Neural progenitor cell (in vitro differentiated cells): ENCODE results near the gene PRR22. TPM values are rescaled to one million over a fixed set of nuclear protein-coding genes. Genes with fewer than 3 reads are reported as not detected.

ENCODE experiments used
- DNase-seq: peaks from one replicate; pipeline ENCODE4 v3.0.0-alpha.2; 2016; ENCODE audit warnings: low spot score
- H2AFZ ChIP-seq: fragments of 200-600 bp; sonication (generic); replicated peaks from 2 replicates; pipeline ENCODE4 v1.6.1; 2016; ENCODE audit warnings: antibody characterized with exemption
- H3F3A ChIP-seq: fragments of 200-600 bp; sonication (generic); 2 replicates; pipeline ENCODE4 v1.6.1; 2016; ENCODE audit warnings: antibody characterized with exemption, low read depth
- H3K27ac ChIP-seq: fragments of 200-600 bp; sonication (generic); 2 replicates; pipeline ENCODE4 v1.5.1; 2016; ENCODE audit warnings: mild to moderate bottlenecking
- H3K27me3 ChIP-seq: fragments of 200-600 bp; sonication (generic); 2 replicates; pipeline ENCODE4 v1.6.1; 2016; ENCODE audit warnings: mild to moderate bottlenecking, moderate library complexity
- H3K36me3 ChIP-seq: fragments of 200-600 bp; sonication (generic); 2 replicates; pipeline ENCODE4 v1.5.1; 2016
- H3K4me1 ChIP-seq: fragments of 200-600 bp; sonication (generic); 2 replicates; pipeline ENCODE4 v1.6.1; 2016; ENCODE audit warnings: mixed run types
- H3K4me2 ChIP-seq: fragments of 200-600 bp; sonication (generic); 2 replicates; pipeline ENCODE4 v1.6.1; 2016
- H3K4me3 ChIP-seq: fragments of 200-600 bp; sonication (generic); 2 replicates; pipeline ENCODE4 v1.5.1; 2016
- H3K79me2 ChIP-seq: fragments of 200-600 bp; sonication (generic); 2 replicates; pipeline ENCODE4 v1.6.1; 2016; ENCODE audit warnings: low read depth
- H3K9ac ChIP-seq: fragments of 200-600 bp; sonication (generic); 2 replicates; pipeline ENCODE4 v1.6.1; 2016
- H3K9me3 ChIP-seq: fragments of 200-600 bp; sonication (generic); 2 replicates; pipeline ENCODE4 v1.5.1; 2016; ENCODE audit warnings: low read depth
- H4K20me1 ChIP-seq: fragments of 200-600 bp; sonication (generic); 2 replicates; pipeline ENCODE4 v1.6.1; 2016; ENCODE audit warnings: low read depth
- H3K27ac Mint-ChIP-seq: 3 replicates; pipeline ENCODE4 v1.8.0; 2021; ENCODE audit warnings: mixed read lengths
- H3K27me3 Mint-ChIP-seq: 2 replicates; pipeline ENCODE4 v1.8.0; 2022; ENCODE audit warnings: low read depth, mild to moderate bottlenecking, inconsistent platforms, moderate library complexity, mixed read lengths; ENCODE audit not compliant: insufficient read depth
- H3K36me3 Mint-ChIP-seq: 3 replicates; pipeline ENCODE4 v1.8.0; 2021; ENCODE audit warnings: mixed read lengths
- H3K4me1 Mint-ChIP-seq: 3 replicates; pipeline ENCODE4 v1.8.0; 2021; ENCODE audit warnings: mixed read lengths
- H3K4me3 Mint-ChIP-seq: 3 replicates; pipeline ENCODE4 v1.8.0; 2021; ENCODE audit warnings: mild to moderate bottlenecking, moderate library complexity, mixed read lengths
- H3K9me3 Mint-ChIP-seq: 3 replicates; pipeline ENCODE4 v1.8.0; 2020; ENCODE audit warnings: mixed read lengths
- CTCF ChIP-seq: fragments of 200-600 bp; sonication (generic); IDR thresholded peaks from 2 replicates; pipeline ENCODE4 v1.5.1; 2017; ENCODE audit warnings: antibody characterized with exemption, mild to moderate bottlenecking
- EZH2 ChIP-seq: fragments of 200-600 bp; sonication (generic); IDR thresholded peaks from 2 replicates; pipeline ENCODE4 v1.6.1; 2017; ENCODE audit warnings: antibody characterized with exemption, mild to moderate bottlenecking, moderate library complexity
- EZH2phosphoT487 ChIP-seq: fragments of 200-600 bp; sonication (generic); IDR thresholded peaks from 2 replicates; pipeline ENCODE4 v1.6.1; 2017; ENCODE audit warnings: antibody characterized with exemption
- total RNA-seq: library from RNA; depleted of rRNA; stranded (reverse); fragments of >200 nt; gene quantifications from 2 replicates; pipeline ENCODE4 v1.2.3, GENCODE V29; 2015; ENCODE audit warnings: low replicate concordance

The PRR22 gene
- total RNA-seq, 1 donor from 2014 or later, result not detected

GRCh38 chr19:5809053-5809452 is 24.5 kb upstream of the PRR22 start:
- H3K4me3 Mint-ChIP-seq, result no peak overlapping the region
- Histone ChIP-seq H3K36me3 (no peaks in the 10 kb centered on the region), H3K4me3 (no peak overlapping the region), H2AFZ (no peak overlapping the region), H3K4me1 (peaks cover 10% of the 10 kb centered on the region), H3F3A (peaks cover 15% of the 10 kb centered on the region), H3K27me3 (peaks cover 15% of the 10 kb centered on the region), H3K9me3 (no peaks in the 10 kb centered on the region), H4K20me1 (no peaks in the 10 kb centered on the region), H3K79me2 (no peaks in the 10 kb centered on the region), H3K4me2 (no peak overlapping the region), H3K27ac (no peak overlapping the region), H3K9ac (no peak overlapping the region)
- H3K9me3 Mint-ChIP-seq, result no peaks in the 10 kb centered on the region
- no peak for DNase-seq
- no peak overlapping the region for H3K27ac Mint-ChIP-seq
- no peak for TF ChIP-seq EZH2phosphoT487
- TF ChIP-seq CTCF, result no peak
- TF ChIP-seq EZH2, result no peak
- no peaks in the 10 kb centered on the region for H3K36me3 Mint-ChIP-seq
- H3K27me3 Mint-ChIP-seq, result peaks cover 7% of the 10 kb centered on the region
- peaks cover 14% of the 10 kb centered on the region for H3K4me1 Mint-ChIP-seq

- no peak overlapping the region for H2AFZ ChIP-seq
- H3F3A ChIP-seq, result peaks cover 19% of the 10 kb centered on the region
- H3K4me1 ChIP-seq, result peaks cover 10% of the 10 kb centered on the region
- TF ChIP-seq CTCF, result no peak
- no peak for TF ChIP-seq EZH2phosphoT487
- no peak for TF ChIP-seq EZH2
- peaks cover 12% of the 10 kb centered on the region for H3K27me3 Mint-ChIP-seq
- peaks cover 20% of the 10 kb centered on the region for H3K27me3 ChIP-seq
- H3K9ac ChIP-seq, result no peak overlapping the region
- no peaks in the 10 kb centered on the region for H3K36me3 ChIP-seq
- no peak overlapping the region for H3K4me2 ChIP-seq
- H3K27ac ChIP-seq, result no peak overlapping the region
- H3K9me3 ChIP-seq, result no peaks in the 10 kb centered on the region
- no peaks in the 10 kb centered on the region for H4K20me1 ChIP-seq
- no peaks in the 10 kb centered on the region for H3K36me3 Mint-ChIP-seq
- no peak overlapping the region for H3K27ac Mint-ChIP-seq
- no peak overlapping the region for H3K4me3 Mint-ChIP-seq
- no peaks in the 10 kb centered on the region for H3K79me2 ChIP-seq
- DNase-seq, result no peak
- no peak overlapping the region for H3K4me3 ChIP-seq
- no peaks in the 10 kb centered on the region for H3K9me3 Mint-ChIP-seq
- peaks cover 20% of the 10 kb centered on the region for H3K4me1 Mint-ChIP-seq
These were observed 23.7 kb upstream of the PRR22 start for GRCh38 chr19:5808120-5808816.

- H3K4me3 ChIP-seq, result no peak overlapping the region
- TF ChIP-seq CTCF, result no peak
- no peak for TF ChIP-seq EZH2
- no peak for TF ChIP-seq EZH2phosphoT487
- no peaks in the 10 kb centered on the region for H3K9me3 ChIP-seq
- H3F3A ChIP-seq, result peaks cover 23% of the 10 kb centered on the region
- H3K4me2 ChIP-seq, result no peak overlapping the region
- DNase-seq, result no peak
- Mint-ChIP-seq H3K27me3 (peaks cover 13% of the 10 kb centered on the region), H3K9me3 (no peaks in the 10 kb centered on the region), H3K36me3 (no peaks in the 10 kb centered on the region), H3K27ac (no peak overlapping the region), H3K4me3 (peak overlapping the region; percentile 46), H3K4me1 (peaks cover 29% of the 10 kb centered on the region)
- H3K27ac ChIP-seq, result no peak overlapping the region
- H2AFZ ChIP-seq, result no peak overlapping the region
- H3K79me2 ChIP-seq, result no peaks in the 10 kb centered on the region
- peaks cover 10% of the 10 kb centered on the region for H3K4me1 ChIP-seq
- no peaks in the 10 kb centered on the region for H4K20me1 ChIP-seq
- peaks cover 34% of the 10 kb centered on the region for H3K27me3 ChIP-seq
- no peak overlapping the region for H3K9ac ChIP-seq
- no peaks in the 10 kb centered on the region for H3K36me3 ChIP-seq
These were observed 22.4 kb upstream of the PRR22 start for GRCh38 chr19:5806905-5807304.
